Measurements from ENCODE around the gene KIF5A.

Gene KIF5A

DNA sequence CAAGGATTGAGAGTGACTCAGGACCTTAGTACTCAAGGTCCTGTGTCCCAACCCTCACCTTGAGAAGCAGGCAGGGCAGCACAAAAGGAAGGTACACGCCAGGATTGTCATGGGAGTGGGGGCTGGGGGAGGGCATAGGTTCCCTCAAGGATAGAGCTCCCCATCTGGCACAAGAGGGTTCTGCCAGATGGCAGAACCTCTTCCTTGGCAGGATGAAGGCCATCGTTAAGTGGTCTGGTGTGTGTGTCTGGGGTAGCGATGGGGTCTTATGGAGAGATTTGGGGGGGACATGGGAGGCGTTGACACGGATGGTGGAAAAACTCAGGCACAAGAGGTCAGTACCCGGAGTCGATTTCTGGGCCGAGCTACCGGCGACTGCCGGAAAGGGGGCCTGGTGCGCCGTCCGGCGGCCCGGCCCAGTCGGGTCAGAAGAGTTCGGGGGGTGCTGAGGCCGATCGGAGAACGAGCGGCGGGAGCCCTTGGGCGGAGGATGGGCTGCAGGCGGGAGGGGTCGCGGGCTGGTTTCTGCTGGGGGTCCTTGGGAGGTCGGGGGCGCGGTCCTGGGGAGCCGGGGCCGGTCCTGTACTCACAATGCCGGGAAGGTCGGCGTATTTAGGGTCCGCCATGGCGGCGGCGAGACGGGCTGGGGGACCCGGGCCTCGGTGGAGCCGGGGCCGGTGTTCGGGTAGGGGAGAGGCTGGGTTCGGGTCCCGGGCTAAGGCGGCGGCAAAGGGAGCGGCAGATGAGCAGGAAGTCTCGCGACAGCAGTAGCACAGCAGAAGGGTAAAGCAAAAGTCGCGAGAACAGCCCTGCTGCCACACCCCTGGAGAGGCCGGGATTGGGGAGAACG, 3.2 kb upstream of the KIF5A start, which contains the start of gene DCTN2:
Gene DCTN2 (minus strand): TSS at position 755 of the 850 bp plus-strand sequence. CDS start 129 bp downstream, at position 626.
- DNase-seq (ENCODE audit: low spot score): peak; percentile 98
- ChIA-PET POLR2A (ENCODE audit: low non-redundant PET) (interaction anchor here (0.7 kb wide), 1 partner anchor 182 kb away, joined by 3 read pairs; no protein-coding TSS in a partner anchor), CTCF (interaction anchor here (0.6 to 0.8 kb wide), 2 partner anchors 11 to 94 kb away, joined by 3 to 5 read pairs; no protein-coding TSS in a partner anchor)
- TF ChIP-seq, protein P1, sequence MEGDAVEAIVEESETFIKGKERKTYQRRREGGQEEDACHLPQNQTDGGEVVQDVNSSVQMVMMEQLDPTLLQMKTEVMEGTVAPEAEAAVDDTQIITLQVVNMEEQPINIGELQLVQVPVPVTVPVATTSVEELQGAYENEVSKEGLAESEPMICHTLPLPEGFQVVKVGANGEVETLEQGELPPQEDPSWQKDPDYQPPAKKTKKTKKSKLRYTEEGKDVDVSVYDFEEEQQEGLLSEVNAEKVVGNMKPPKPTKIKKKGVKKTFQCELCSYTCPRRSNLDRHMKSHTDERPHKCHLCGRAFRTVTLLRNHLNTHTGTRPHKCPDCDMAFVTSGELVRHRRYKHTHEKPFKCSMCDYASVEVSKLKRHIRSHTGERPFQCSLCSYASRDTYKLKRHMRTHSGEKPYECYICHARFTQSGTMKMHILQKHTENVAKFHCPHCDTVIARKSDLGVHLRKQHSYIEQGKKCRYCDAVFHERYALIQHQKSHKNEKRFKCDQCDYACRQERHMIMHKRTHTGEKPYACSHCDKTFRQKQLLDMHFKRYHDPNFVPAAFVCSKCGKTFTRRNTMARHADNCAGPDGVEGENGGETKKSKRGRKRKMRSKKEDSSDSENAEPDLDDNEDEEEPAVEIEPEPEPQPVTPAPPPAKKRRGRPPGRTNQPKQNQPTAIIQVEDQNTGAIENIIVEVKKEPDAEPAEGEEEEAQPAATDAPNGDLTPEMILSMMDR (conservative IDR thresholded peaks at IDR 0.05; ENCODE audit: low read depth): peak; percentile 31
- peak within 1 kb of the TSS; percentile 81 for H3K27ac ChIP-seq

DNA sequence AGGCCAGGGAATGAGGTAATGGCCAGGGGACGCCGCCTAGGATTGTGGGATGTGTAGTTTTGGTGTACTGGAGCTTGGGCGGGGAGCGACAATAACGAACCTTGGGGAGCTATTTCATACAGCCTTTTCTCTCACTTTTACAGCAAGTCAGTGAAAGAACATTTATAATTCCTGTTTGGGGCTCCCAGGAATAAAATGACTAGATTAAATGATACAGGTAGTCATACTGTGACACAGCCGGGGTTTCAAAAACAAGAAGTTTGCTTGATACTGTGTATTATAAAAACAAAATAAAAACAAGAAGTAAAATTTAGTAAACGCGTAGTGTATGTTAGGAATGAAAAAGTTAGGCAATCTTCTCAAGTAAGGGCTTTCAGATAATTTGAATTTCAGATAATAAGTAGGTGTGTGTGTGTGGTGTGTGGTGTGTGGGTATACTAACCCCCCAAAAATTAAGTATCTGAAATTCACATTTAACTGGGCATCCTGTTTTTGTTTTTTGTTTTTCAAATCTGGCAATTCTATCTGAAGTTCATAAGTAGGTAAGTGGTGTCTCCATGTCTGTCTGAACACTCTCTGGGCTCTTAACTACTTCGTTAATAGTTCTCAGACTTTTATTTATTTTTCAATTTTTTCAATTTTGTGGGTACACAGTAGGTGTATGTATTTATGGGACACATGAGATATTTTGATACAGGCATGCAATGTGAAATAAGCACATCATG, 2.4 kb upstream of the KIF5A start:
- CTCF ChIA-PET: interaction anchor here (0.8 kb wide), 1 partner anchor 12 kb away, joined by 5 read pairs; no protein-coding TSS in a partner anchor
- POLR2A ChIA-PET (ENCODE audit: low non-redundant PET): no interaction called here
- TF ChIP-seq, protein P1 (conservative IDR thresholded peaks at IDR 0.05; ENCODE audit: low read depth): no peak
- DNase-seq (ENCODE audit: low spot score): no peak
- H3K27ac ChIP-seq: peak overlapping the region; percentile 81

DNA sequence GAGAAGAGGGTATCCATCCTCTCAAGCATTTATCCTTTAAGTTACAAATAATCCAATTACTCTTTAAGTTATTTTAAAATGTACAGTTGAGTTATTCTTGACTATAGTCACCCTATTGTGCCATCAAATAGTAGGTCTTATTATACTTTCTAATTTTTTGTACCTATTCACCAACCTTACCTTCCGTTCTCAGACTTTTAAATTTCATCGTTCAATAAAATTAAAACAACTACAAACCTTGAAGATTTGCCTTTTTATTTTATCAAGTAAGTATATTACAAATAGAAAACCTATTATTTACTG, 1.9 kb upstream of the KIF5A start:
- DNase-seq (ENCODE audit: low spot score): no peak
- ChIA-PET CTCF (no interaction called here), POLR2A (ENCODE audit: low non-redundant PET) (no interaction called here)
- TF ChIP-seq, protein P1 (conservative IDR thresholded peaks at IDR 0.05; ENCODE audit: low read depth): no peak
- no peak overlapping the region for H3K27ac ChIP-seq

DNA sequence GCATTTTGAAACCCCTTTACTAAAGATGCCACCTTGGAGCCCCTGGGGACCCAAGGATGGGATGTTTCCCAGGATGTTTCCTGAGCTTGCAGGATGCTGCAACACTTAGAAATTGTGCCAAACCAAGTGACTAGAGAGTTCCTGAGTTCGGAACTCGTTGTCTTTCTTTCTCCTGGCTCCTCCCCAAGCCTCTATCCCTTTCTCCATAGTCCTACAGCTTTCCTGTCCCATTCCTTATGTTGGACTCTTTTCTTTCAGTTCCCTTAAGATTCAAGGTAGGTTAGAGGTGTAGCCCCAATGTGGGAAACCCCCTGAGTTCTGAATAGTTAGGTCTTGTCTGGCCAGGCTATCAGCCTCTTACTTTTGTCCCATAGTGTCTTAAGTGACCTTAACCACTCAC, 1.4 kb upstream of the KIF5A start:
- POLR2A ChIA-PET (ENCODE audit: low non-redundant PET): no interaction called here

DNA sequence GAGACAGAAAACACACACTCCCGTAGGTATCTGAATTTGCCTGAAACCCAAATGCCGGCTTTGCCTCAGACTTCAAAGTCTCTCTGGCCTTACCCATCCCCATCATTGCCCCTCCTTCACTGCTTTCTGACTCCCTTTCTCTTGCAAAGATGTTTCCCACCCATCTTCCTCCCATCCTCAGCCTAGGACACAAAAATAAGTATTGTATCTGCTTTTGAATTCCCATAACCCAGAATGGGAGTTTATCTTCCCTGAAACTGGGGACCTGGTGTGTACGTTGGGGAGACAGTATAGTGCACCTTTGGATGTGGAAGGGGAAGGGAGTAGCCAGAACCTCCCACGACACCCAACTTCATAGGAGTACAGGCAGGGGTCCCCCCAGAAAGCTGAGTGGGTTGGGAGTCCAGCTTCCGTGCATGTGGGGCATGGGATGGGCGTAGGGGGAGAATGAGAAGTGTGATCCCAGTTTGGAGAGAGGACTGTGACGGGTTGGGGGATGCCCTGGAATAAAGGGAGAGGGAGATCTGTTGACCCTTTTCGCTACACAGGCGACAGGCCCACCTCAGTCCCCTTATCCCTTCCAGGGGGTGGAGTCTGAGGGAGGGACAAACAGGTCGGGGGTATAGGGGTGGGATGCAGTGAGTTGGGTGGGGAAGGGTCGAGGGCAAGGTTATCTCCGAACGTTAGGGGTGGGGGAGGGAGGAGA, 488 bp upstream of the KIF5A start:
- CTCF ChIA-PET: no interaction called here
- DNase-seq (ENCODE audit: low spot score): no peak
- POLR2A ChIA-PET (ENCODE audit: low non-redundant PET): no interaction called here
- TF ChIP-seq, protein P1 (conservative IDR thresholded peaks at IDR 0.05; ENCODE audit: low read depth): no peak
- H3K27ac ChIP-seq: no peak overlapping the region

More for the DNA sequence above, 1.4 kb upstream of the KIF5A start:
- no peak for DNase-seq (ENCODE audit: low spot score)
- CTCF ChIA-PET: interaction anchor here (0.5 kb wide), 1 partner anchor 227 kb away, joined by 3 read pairs; no protein-coding TSS in a partner anchor
- H3K27ac ChIP-seq: no peak overlapping the region
- TF ChIP-seq, protein P1 (conservative IDR thresholded peaks at IDR 0.05; ENCODE audit: low read depth): no peak

All from RWPE1 (cell line).